ENCODE measurements around the gene CCL8.

Gene CCL8

GRCh38 chr17:34319039-34319483 lies at the start of gene CCL8:
Gene CCL8, plus strand, starts transcription at chr17:34319435. Its CDS starts 67 bp downstream, at chr17:34319502.
- TF ChIP-seq ZNF274 (IDR thresholded peaks at IDR 0.05; ENCODE audit: low read depth, low read length) (no peak), SUZ12 (IDR thresholded peaks at IDR 0.05; ENCODE audit: extremely low read depth, insufficient read depth, insufficient read length) (no peak), YY1 (IDR thresholded peaks at IDR 0.05; ENCODE audit: insufficient read depth, insufficient read length) (no peak)
- H3K9me3 ChIP-seq (ENCODE audit: insufficient read depth, low read length), result no peaks in the 10 kb centered on the region; the same call in 1 of the 2 replicates
- no peak within 1 kb of the TSS for H3K9ac ChIP-seq (ENCODE audit: insufficient read length, low read depth)
- no peak within 1 kb of the TSS for H3K4me3 ChIP-seq (ENCODE audit: insufficient read length, low read depth)
- no peaks in the 10 kb centered on the region for H3K27me3 ChIP-seq (ENCODE audit: insufficient read depth, insufficient read length)
- H3K36me3 ChIP-seq (ENCODE audit: insufficient read depth, insufficient read length, low read length), result no peaks in the 10 kb centered on the region
- DNase-seq (ENCODE audit: low read depth, low spot score), result no peak
- H3K4me1 ChIP-seq (ENCODE audit: insufficient read depth, insufficient read length), result no peaks in the 10 kb centered on the region

- Histone ChIP-seq H3K4me1 (ENCODE audit: insufficient read depth, insufficient read length) (no peaks in the 10 kb centered on the region), H3K4me3 (ENCODE audit: insufficient read length, low read depth) (no peak within 1 kb of the TSS), H3K9ac (ENCODE audit: insufficient read length, low read depth) (no peak within 1 kb of the TSS), H3K27me3 (ENCODE audit: insufficient read depth, insufficient read length) (no peaks in the 10 kb centered on the region), H3K36me3 (ENCODE audit: insufficient read depth, insufficient read length, low read length) (no peaks in the 10 kb centered on the region), H3K9me3 (ENCODE audit: insufficient read depth, low read length) (no peaks in the 10 kb centered on the region)
- no peak for TF ChIP-seq YY1 (IDR thresholded peaks at IDR 0.05; ENCODE audit: insufficient read depth, insufficient read length)
- no peak for TF ChIP-seq ZNF274 (IDR thresholded peaks at IDR 0.05; ENCODE audit: low read depth, low read length)
- no peak for TF ChIP-seq SUZ12 (IDR thresholded peaks at IDR 0.05; ENCODE audit: extremely low read depth, insufficient read depth, insufficient read length)
- no peak for DNase-seq (ENCODE audit: low read depth, low spot score)
Measured at GRCh38 chr17:34269969-34270368, 49.3 kb upstream of the CCL8 start, which contains the start of gene CCL7. Gene CCL7, plus strand, starts transcription at chr17:34270221. Its CDS starts 70 bp downstream, at chr17:34270291.

- no peak for DNase-seq (ENCODE audit: low read depth, low spot score)
- Histone ChIP-seq H3K4me1 (ENCODE audit: insufficient read depth, insufficient read length) (no peaks in the 10 kb centered on the region), H3K9ac (ENCODE audit: insufficient read length, low read depth) (no peak overlapping the region), H3K27me3 (ENCODE audit: insufficient read depth, insufficient read length) (no peaks in the 10 kb centered on the region), H3K4me3 (ENCODE audit: insufficient read length, low read depth) (no peak overlapping the region), H3K36me3 (ENCODE audit: insufficient read depth, insufficient read length, low read length) (no peaks in the 10 kb centered on the region), H3K9me3 (ENCODE audit: insufficient read depth, low read length) (no peaks in the 10 kb centered on the region)
- no peak for TF ChIP-seq ZNF274 (IDR thresholded peaks at IDR 0.05; ENCODE audit: low read depth, low read length)
- TF ChIP-seq YY1 (IDR thresholded peaks at IDR 0.05; ENCODE audit: insufficient read depth, insufficient read length), result no peak
- no peak for TF ChIP-seq SUZ12 (IDR thresholded peaks at IDR 0.05; ENCODE audit: extremely low read depth, insufficient read depth, insufficient read length)
Measured at GRCh38 chr17:34275881-34276280, 43.4 kb upstream of the CCL8 start.

- no peaks in the 10 kb centered on the region for H3K36me3 ChIP-seq (ENCODE audit: insufficient read depth, insufficient read length, low read length)
- H3K4me1 ChIP-seq (ENCODE audit: insufficient read depth, insufficient read length), result no peaks in the 10 kb centered on the region
- H3K4me3 ChIP-seq (ENCODE audit: insufficient read length, low read depth), result no peak overlapping the region
- no peak for DNase-seq (ENCODE audit: low read depth, low spot score)
- no peak overlapping the region for H3K9ac ChIP-seq (ENCODE audit: insufficient read length, low read depth)
- H3K27me3 ChIP-seq (ENCODE audit: insufficient read depth, insufficient read length), result no peaks in the 10 kb centered on the region
- TF ChIP-seq SUZ12 (IDR thresholded peaks at IDR 0.05; ENCODE audit: extremely low read depth, insufficient read depth, insufficient read length), result no peak
- no peak for TF ChIP-seq YY1 (IDR thresholded peaks at IDR 0.05; ENCODE audit: insufficient read depth, insufficient read length)
- TF ChIP-seq ZNF274 (IDR thresholded peaks at IDR 0.05; ENCODE audit: low read depth, low read length), result no peak
- H3K9me3 ChIP-seq (ENCODE audit: insufficient read depth, low read length), result no peaks in the 10 kb centered on the region
Measured at GRCh38 chr17:34276826-34277225, 42.4 kb upstream of the CCL8 start.

GRCh38 chr17:34283571-34283970 lies 35.7 kb upstream of the CCL8 start:
- Histone ChIP-seq H3K9me3 (ENCODE audit: insufficient read depth, low read length) (no peaks in the 10 kb centered on the region), H3K27me3 (ENCODE audit: insufficient read depth, insufficient read length) (no peaks in the 10 kb centered on the region), H3K4me1 (ENCODE audit: insufficient read depth, insufficient read length) (no peaks in the 10 kb centered on the region), H3K4me3 (ENCODE audit: insufficient read length, low read depth) (no peak overlapping the region), H3K36me3 (ENCODE audit: insufficient read depth, insufficient read length, low read length) (no peaks in the 10 kb centered on the region), H3K9ac (ENCODE audit: insufficient read length, low read depth) (no peak overlapping the region)
- no peak for DNase-seq (ENCODE audit: low read depth, low spot score)
- TF ChIP-seq SUZ12 (IDR thresholded peaks at IDR 0.05; ENCODE audit: extremely low read depth, insufficient read depth, insufficient read length), result no peak
- no peak for TF ChIP-seq YY1 (IDR thresholded peaks at IDR 0.05; ENCODE audit: insufficient read depth, insufficient read length)
- no peak for TF ChIP-seq ZNF274 (IDR thresholded peaks at IDR 0.05; ENCODE audit: low read depth, low read length)

GRCh38 chr17:34285286-34285792 lies 33.9 kb upstream of the CCL8 start, which contains the start of gene CCL11:
Gene CCL11, plus strand, starts transcription at chr17:34285742. Its CDS starts 67 bp downstream, at chr17:34285809.
- H3K36me3 ChIP-seq (ENCODE audit: insufficient read depth, insufficient read length, low read length), result no peaks in the 10 kb centered on the region
- H3K9ac ChIP-seq (ENCODE audit: insufficient read length, low read depth), result no peak within 1 kb of the TSS
- TF ChIP-seq SUZ12 (IDR thresholded peaks at IDR 0.05; ENCODE audit: extremely low read depth, insufficient read depth, insufficient read length), result no peak
- no peak for TF ChIP-seq ZNF274 (IDR thresholded peaks at IDR 0.05; ENCODE audit: low read depth, low read length)
- no peak for TF ChIP-seq YY1 (IDR thresholded peaks at IDR 0.05; ENCODE audit: insufficient read depth, insufficient read length)
- no peak for DNase-seq (ENCODE audit: low read depth, low spot score)
- H3K4me1 ChIP-seq (ENCODE audit: insufficient read depth, insufficient read length), result no peaks in the 10 kb centered on the region
- no peaks in the 10 kb centered on the region for H3K27me3 ChIP-seq (ENCODE audit: insufficient read depth, insufficient read length)
- H3K4me3 ChIP-seq (ENCODE audit: insufficient read length, low read depth), result no peak within 1 kb of the TSS
- H3K9me3 ChIP-seq (ENCODE audit: insufficient read depth, low read length), result no peaks in the 10 kb centered on the region

GRCh38 chr17:34287875-34288274 lies 31.4 kb upstream of the CCL8 start:
- no peak for TF ChIP-seq YY1 (IDR thresholded peaks at IDR 0.05; ENCODE audit: insufficient read depth, insufficient read length)
- TF ChIP-seq ZNF274 (IDR thresholded peaks at IDR 0.05; ENCODE audit: low read depth, low read length), result no peak
- TF ChIP-seq SUZ12 (IDR thresholded peaks at IDR 0.05; ENCODE audit: extremely low read depth, insufficient read depth, insufficient read length), result no peak
- no peaks in the 10 kb centered on the region for H3K9me3 ChIP-seq (ENCODE audit: insufficient read depth, low read length)
- no peak overlapping the region for H3K4me3 ChIP-seq (ENCODE audit: insufficient read length, low read depth)
- no peak for DNase-seq (ENCODE audit: low read depth, low spot score)
- no peak overlapping the region for H3K9ac ChIP-seq (ENCODE audit: insufficient read length, low read depth)
- no peaks in the 10 kb centered on the region for H3K36me3 ChIP-seq (ENCODE audit: insufficient read depth, insufficient read length, low read length)
- H3K27me3 ChIP-seq (ENCODE audit: insufficient read depth, insufficient read length), result no peaks in the 10 kb centered on the region
- no peaks in the 10 kb centered on the region for H3K4me1 ChIP-seq (ENCODE audit: insufficient read depth, insufficient read length)

Data from NT2/D1 (cell line).